ENCODE results near the gene NMRK1. TPM values are rescaled to one million over a fixed set of nuclear protein-coding genes. Genes with fewer than 3 reads are reported as not detected.

NMRK1 gene
- total and polyA plus RNA-seq, 2 of the 13 experiments (the other 11 are each of a cell fraction or from before 2014, with no cell fraction given): 9.1 to 12.9 TPM

GRCh38 chr9:75086541-75087288, 1.2 kb downstream of the NMRK1 start (continued):
- TF ChIP-seq BRCA1 (CRISPR knock-in tag; IDR thresholded peaks at IDR 0.05) (no peak), CENPBD1 (CRISPR knock-in tag; IDR thresholded peaks at IDR 0.05; ENCODE audit: borderline replicate concordance, low read depth) (no peak), ZNF207 (IDR thresholded peaks at IDR 0.05; ENCODE audit: borderline replicate concordance) (no peak), ZNF782 (CRISPR knock-in tag; IDR thresholded peaks at IDR 0.05; ENCODE audit: borderline replicate concordance) (no peak), CERS6 (CRISPR knock-in tag; IDR thresholded peaks at IDR 0.05) (no peak), ZNF318 (CRISPR knock-in tag; IDR thresholded peaks at IDR 0.05) (no peak), NR2F1 (CRISPR knock-in tag; IDR thresholded peaks at IDR 0.05) (peak in 1 of 2 experiments; percentile 15; a peak in 1 of 4 replicates), IKZF5 (CRISPR knock-in tag; IDR thresholded peaks at IDR 0.05) (no peak), ZNF253 (CRISPR knock-in tag; IDR thresholded peaks at IDR 0.05; ENCODE audit: borderline replicate concordance) (no peak), ZNF772 (CRISPR knock-in tag; IDR thresholded peaks at IDR 0.05) (no peak), RCOR2 (CRISPR knock-in tag; IDR thresholded peaks at IDR 0.05) (peak; percentile 96), AGO1 (IDR thresholded peaks at IDR 0.05; ENCODE audit: low read depth, low read length, poor library complexity, severe bottlenecking) (no peak), ZNF776 (CRISPR knock-in tag; IDR thresholded peaks at IDR 0.05) (no peak), GLI4 (CRISPR knock-in tag; IDR thresholded peaks at IDR 0.05; ENCODE audit: borderline replicate concordance) (no peak), ZFY (CRISPR knock-in tag; IDR thresholded peaks at IDR 0.05) (no peak), ZNF260 (CRISPR knock-in tag; IDR thresholded peaks at IDR 0.05; ENCODE audit: borderline replicate concordance, low read depth) (no peak), HIVEP1 (CRISPR knock-in tag; IDR thresholded peaks at IDR 0.05) (no peak), GABPB1 (CRISPR knock-in tag; IDR thresholded peaks at IDR 0.05) (0 out of 2 replicates have a peak, but pooled peaks have one; percentile 16), GATAD2A (CRISPR knock-in tag; IDR thresholded peaks at IDR 0.05) (peak; percentile 72)

Data from HepG2 (cell line).